Measurements from ENCODE around the gene KPNB1.

The KPNB1 gene

GRCh38 chr17:47649153-47649971 is at the start of gene KPNB1:
Gene KPNB1 (plus strand): TSS chr17:47649919. CDS start chr17:47650245, 326 bp downstream.
- DNase-seq (ENCODE audit: low spot score) = peak; percentile 100

GRCh38 chr17:47603830-47604597 is 45.7 kb upstream of the KPNB1 start:
- DNase-seq (ENCODE audit: low spot score) = no peak

- no peak for DNase-seq (ENCODE audit: low spot score)
Measured at GRCh38 chr17:47604598-47604927, 45.2 kb upstream of the KPNB1 start.

- no peak for DNase-seq (ENCODE audit: low spot score)
Measured at GRCh38 chr17:47605011-47605410, 44.7 kb upstream of the KPNB1 start.

GRCh38 chr17:47607481-47607880 is 42.2 kb upstream of the KPNB1 start:
- no peak for DNase-seq (ENCODE audit: low spot score)

- DNase-seq (ENCODE audit: low spot score) = peak; percentile 32
Measured at GRCh38 chr17:47611372-47612350, 38.1 kb upstream of the KPNB1 start.

- peak; percentile 64 for DNase-seq (ENCODE audit: low spot score)
Measured at GRCh38 chr17:47615766-47616424, 33.8 kb upstream of the KPNB1 start.

GRCh38 chr17:47618410-47618809 is 31.3 kb upstream of the KPNB1 start:
- no peak for DNase-seq (ENCODE audit: low spot score)

- peak; percentile 71 for DNase-seq (ENCODE audit: low spot score)
Measured at GRCh38 chr17:47620503-47621245, 29.0 kb upstream of the KPNB1 start.

- peak; percentile 91 for DNase-seq (ENCODE audit: low spot score)
Measured at GRCh38 chr17:47621293-47622179, 28.2 kb upstream of the KPNB1 start.

GRCh38 chr17:47622180-47622549 is 27.6 kb upstream of the KPNB1 start:
- DNase-seq (ENCODE audit: low spot score) = no peak

- DNase-seq (ENCODE audit: low spot score) = no peak
Measured at GRCh38 chr17:47624727-47625068, 25.0 kb upstream of the KPNB1 start.

GRCh38 chr17:47628014-47628566 is 21.6 kb upstream of the KPNB1 start:
- no peak for DNase-seq (ENCODE audit: low spot score)

- peak; percentile 33 for DNase-seq (ENCODE audit: low spot score)
Measured at GRCh38 chr17:47629826-47630225, 19.9 kb upstream of the KPNB1 start.

- DNase-seq (ENCODE audit: low spot score) = no peak
Measured at GRCh38 chr17:47630614-47631013, 19.1 kb upstream of the KPNB1 start.

- no peak for DNase-seq (ENCODE audit: low spot score)
Measured at GRCh38 chr17:47632991-47633390, 16.7 kb upstream of the KPNB1 start.

- DNase-seq (ENCODE audit: low spot score) = no peak
Measured at GRCh38 chr17:47633996-47634395, 15.7 kb upstream of the KPNB1 start.

- DNase-seq (ENCODE audit: low spot score) = no peak
Measured at GRCh38 chr17:47634870-47635269, 14.8 kb upstream of the KPNB1 start.

- DNase-seq (ENCODE audit: low spot score) = no peak
Measured at GRCh38 chr17:47635734-47636133, 14.0 kb upstream of the KPNB1 start.

Data from kidney tubule cell (primary cell).